ENCODE data around the gene MEGF6. TPM values are rescaled to one million over a fixed set of nuclear protein-coding genes. Genes with fewer than 3 reads are reported as not detected.

Gene MEGF6
- total and polyA plus RNA-seq, 9 of the 15 experiments (the other 6 are each of a cell fraction or from before 2014, with no cell fraction given) = 0.03 to 1.7 (median 0.24) TPM; not detected in 3

- WGBS (ENCODE audit: insufficient coverage, low coverage, missing lambda C conversion rate) = 4% methylated on average over 17 of the region's 18 CpGs
- DNase-seq (ENCODE audit: extremely low read depth in 1 of 4, low spot score in 3 of 4) = peak; percentile 84 to 91 (median 90)
- CTCF ChIA-PET (ENCODE audit: low intra/inter-chr PET ratio) = interaction anchor here (1.0 to 4.1 kb wide), 4 partner anchors 18 to 168 kb away, joined by 6 to 91 read pairs (median 14); no protein-coding TSS in a partner anchor
- Histone ChIP-seq H3K36me3 (ENCODE audit: control insufficient read depth, insufficient read depth, low read length) (no peaks in the 10 kb centered on the region), H2AFZ (ENCODE audit: low read depth, low read length) (no peak overlapping the region), H3K27me3 (ENCODE audit: control insufficient read depth in 2 of 2, insufficient read depth in 2 of 2, low read length in 2 of 2) (peaks cover 5 to 28% of the 10 kb centered on the region in 2 experiments; a peak in 4 of 5 replicates), H3K79me2 (ENCODE audit: control insufficient read depth, insufficient read depth, low read length) (no peaks in the 10 kb centered on the region), H3K9me3 (replicated peaks; ENCODE audit: control insufficient read depth, insufficient read depth, low read depth, low read length) (no peaks in the 10 kb centered on the region), H3K4me2 (ENCODE audit: insufficient read depth, low read length) (no peak overlapping the region), H3K27ac (ENCODE audit: extremely low read depth, low read depth, low read length) (no peak overlapping the region), H3K9ac (ENCODE audit: insufficient read depth in 1 of 2, low read depth in 2 of 2, low read length in 2 of 2) (no peak overlapping the region; a peak in 1 of 4 replicates), H3K4me1 (replicated peaks in 1 of 2; ENCODE audit: control insufficient read depth in 2 of 2, insufficient read depth in 2 of 2, low read length in 2 of 2) (peaks cover 0 to 39% of the 10 kb centered on the region in 2 experiments; a peak in 3 of 5 replicates), H4K20me1 (replicated peaks; ENCODE audit: control insufficient read depth, insufficient read depth, low read length) (peaks cover 28% of the 10 kb centered on the region), H3K4me3 (no peak overlapping the region), H3K9me1 (ENCODE audit: control insufficient read depth, insufficient read depth, low read length) (no peaks in the 10 kb centered on the region)
- POLR2A ChIA-PET = interaction anchor here (0.5 to 1.5 kb wide), 8 partner anchors 11 to 177 kb away, joined by 3 to 6 read pairs (median 4); no protein-coding TSS in a partner anchor
- BruUV-seq (replicated peaks) = no TSS peak
- in situ Hi-C loops (cut with MboI) (no loop called here), intact Hi-C loops (cut with micrococcal nuclease) (loop anchor here (1.0 kb wide), 2 partner anchors 31 to 166 kb away; no protein-coding TSS in a partner anchor)
- ATAC-seq = peak; percentile 86
- peak; percentile 81 for FAIRE-seq
- peak in 1 of 2 experiments; percentile 44; a peak in 1 of 4 replicates for TF ChIP-seq RCOR1 (IDR thresholded peaks at IDR 0.05; ENCODE audit: borderline replicate concordance in 1 of 2, low read depth in 2 of 2, low read length in 2 of 2)
- no peak for TF ChIP-seq ZNF507 (tag; conservative IDR thresholded peaks at IDR 0.05)
- 0 out of 4 replicates have a peak, but pooled peaks of 1 of the 2 experiments have one; percentile 41 for TF ChIP-seq MAZ (CRISPR knock-in tag; conservative IDR thresholded peaks at IDR 0.05 in 1 of 2, IDR thresholded peaks at IDR 0.05 in 1 of 2)
- TF ChIP-seq, protein P1, sequence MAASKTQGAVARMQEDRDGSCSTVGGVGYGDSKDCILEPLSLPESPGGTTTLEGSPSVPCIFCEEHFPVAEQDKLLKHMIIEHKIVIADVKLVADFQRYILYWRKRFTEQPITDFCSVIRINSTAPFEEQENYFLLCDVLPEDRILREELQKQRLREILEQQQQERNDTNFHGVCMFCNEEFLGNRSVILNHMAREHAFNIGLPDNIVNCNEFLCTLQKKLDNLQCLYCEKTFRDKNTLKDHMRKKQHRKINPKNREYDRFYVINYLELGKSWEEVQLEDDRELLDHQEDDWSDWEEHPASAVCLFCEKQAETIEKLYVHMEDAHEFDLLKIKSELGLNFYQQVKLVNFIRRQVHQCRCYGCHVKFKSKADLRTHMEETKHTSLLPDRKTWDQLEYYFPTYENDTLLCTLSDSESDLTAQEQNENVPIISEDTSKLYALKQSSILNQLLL (CRISPR knock-in tag; IDR thresholded peaks at IDR 0.05; ENCODE audit: borderline replicate concordance) = no peak
- TF ChIP-seq JUND (IDR thresholded peaks at IDR 0.05; ENCODE audit: borderline replicate concordance, low read depth, low read length) = 0 out of 2 replicates have a peak, but pooled peaks have one; percentile 36
- no peak for TF ChIP-seq JUND (tag; IDR thresholded peaks at IDR 0.05; ENCODE audit: borderline replicate concordance, low read depth, low read length)
- peak; percentile 80 to 96 for TF ChIP-seq RAD21 (CRISPR knock-in tag; conservative IDR thresholded peaks at IDR 0.05 in 1 of 2, IDR thresholded peaks at IDR 0.05 in 1 of 2)
- 0 out of 2 replicates have a peak, but pooled peaks have one; percentile 43 for TF ChIP-seq XRCC5 (IDR thresholded peaks at IDR 0.05; ENCODE audit: low read depth, low read length)
- TF ChIP-seq HCFC1 (IDR thresholded peaks at IDR 0.05; ENCODE audit: low read depth, low read length) = no peak
- TF ChIP-seq, protein P2, sequence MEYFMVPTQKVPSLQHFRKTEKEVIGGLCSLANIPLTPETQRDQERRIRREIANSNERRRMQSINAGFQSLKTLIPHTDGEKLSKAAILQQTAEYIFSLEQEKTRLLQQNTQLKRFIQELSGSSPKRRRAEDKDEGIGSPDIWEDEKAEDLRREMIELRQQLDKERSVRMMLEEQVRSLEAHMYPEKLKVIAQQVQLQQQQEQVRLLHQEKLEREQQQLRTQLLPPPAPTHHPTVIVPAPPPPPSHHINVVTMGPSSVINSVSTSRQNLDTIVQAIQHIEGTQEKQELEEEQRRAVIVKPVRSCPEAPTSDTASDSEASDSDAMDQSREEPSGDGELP (CRISPR knock-in tag; IDR thresholded peaks at IDR 0.05; ENCODE audit: borderline replicate concordance) = peak; percentile 53; the same call in 1 of the 2 replicates
- no peak for TF ChIP-seq GATA2 (CRISPR knock-in tag; IDR thresholded peaks at IDR 0.05)
- no peak for TF ChIP-seq RBM15 (IDR thresholded peaks at IDR 0.05; ENCODE audit: insufficient read depth, low read length)
- no peak for TF ChIP-seq KLF10 (CRISPR knock-in tag; IDR thresholded peaks at IDR 0.05)
- no peak for TF ChIP-seq PTBP1 (IDR thresholded peaks at IDR 0.05; ENCODE audit: low read depth, low read length)
- TF ChIP-seq ZBTB26 (CRISPR knock-in tag; IDR thresholded peaks at IDR 0.05) = no peak
- TF ChIP-seq ZNF263 (CRISPR knock-in tag; IDR thresholded peaks at IDR 0.05; ENCODE audit: borderline replicate concordance) = 0 out of 2 replicates have a peak, but pooled peaks have one; percentile 4
- TF ChIP-seq MTF1 (CRISPR knock-in tag; IDR thresholded peaks at IDR 0.05; ENCODE audit: borderline replicate concordance) = no peak
- TF ChIP-seq SREBF2 (CRISPR knock-in tag; IDR thresholded peaks at IDR 0.05) = no peak
These were observed 158.0 kb downstream of the MEGF6 start for GRCh38 chr1:3453203-3453761.

All from K562 (cell line).